DOHH2 (cell line): ENCODE data around the gene TXNL1.

Experiments
- H3F3A ChIP-seq: fragments of 200-600 bp; sonication (generic), shearing (Covaris generic); 2 replicates; pipeline ENCODE4 v1.6.0; 2016; ENCODE audit warnings: antibody characterized with exemption, mild to moderate bottlenecking; ENCODE audit not compliant: control insufficient read depth, insufficient read depth
- H3K27ac ChIP-seq: fragments of 200-600 bp; sonication (generic); 2 replicates; pipeline ENCODE4 v1.5.1; 2014; ENCODE audit warnings: low read depth, mild to moderate bottlenecking, low read length, moderate library complexity
- H3K27me3 ChIP-seq: fragments of 200-600 bp; sonication (generic); 2 replicates; pipeline ENCODE4 v1.6.1; 2014; ENCODE audit warnings: mild to moderate bottlenecking, low read length, mixed read lengths; ENCODE audit not compliant: control insufficient read depth
- H3K36me3 ChIP-seq: fragments of 200-600 bp; sonication (generic); 2 replicates; pipeline ENCODE4 v1.6.1; 2014; ENCODE audit warnings: mild to moderate bottlenecking, low read length, moderate library complexity, mixed read lengths; ENCODE audit not compliant: control insufficient read depth
- H3K4me1 ChIP-seq: fragments of 200-600 bp; sonication (generic); 2 replicates; pipeline ENCODE4 v1.6.1; 2014; ENCODE audit warnings: mild to moderate bottlenecking, low read length, mixed read lengths; ENCODE audit not compliant: control insufficient read depth
- H3K4me2 ChIP-seq: fragments of 200-600 bp; sonication (generic); 2 replicates; pipeline ENCODE4 v1.6.0; 2014; ENCODE audit warnings: mild to moderate bottlenecking, low read length, moderate library complexity
- H3K4me3 ChIP-seq: fragments of 200-600 bp; sonication (generic); 2 replicates; pipeline ENCODE4 v1.5.1; 2014; ENCODE audit warnings: mild to moderate bottlenecking, low read length, mixed read lengths
- H3K79me2 ChIP-seq: fragments of 200-600 bp; sonication (generic); 2 replicates; pipeline ENCODE4 v1.6.1; 2014; ENCODE audit warnings: mild to moderate bottlenecking, low read length, mixed read lengths; ENCODE audit not compliant: control insufficient read depth
- H3K9me2 ChIP-seq: fragments of 200-600 bp; sonication (generic); replicated peaks from 2 replicates; pipeline ENCODE4 v1.6.1; 2014; ENCODE audit warnings: mild to moderate bottlenecking, low read length, mixed read lengths; ENCODE audit not compliant: control insufficient read depth
- H3K9me3 ChIP-seq: fragments of 200-600 bp; sonication (generic); 2 replicates; pipeline ENCODE4 v1.6.1; 2014; ENCODE audit warnings: antibody characterized with exemption, low read length, mixed read lengths; ENCODE audit not compliant: control insufficient read depth, insufficient read depth
- H4K20me1 ChIP-seq: fragments of 200-600 bp; sonication (generic); 2 replicates; pipeline ENCODE4 v1.6.0; 2014; ENCODE audit warnings: low read depth, mild to moderate bottlenecking, antibody characterized with exemption, low read length, moderate library complexity; ENCODE audit not compliant: control insufficient read depth, insufficient read depth
- EZH2phosphoT487 ChIP-seq: fragments of 200-600 bp; sonication (generic); IDR thresholded peaks from 2 replicates; pipeline ENCODE4 v1.6.1; 2017; ENCODE audit warnings: borderline replicate concordance, mild to moderate bottlenecking, antibody characterized with exemption, low read length, moderate library complexity, mixed read lengths
- TF ChIP-seq, protein P1 (sequence below): fragments of 200-600 bp; sonication (generic); IDR thresholded peaks from one replicate; pipeline ENCODE4 v1.5.1; 2014; ENCODE audit warnings: antibody characterized with exemption, mild to moderate bottlenecking, low read depth, low read length; ENCODE audit not compliant: poor library complexity, severe bottlenecking

Gene TXNL1

DNA sequence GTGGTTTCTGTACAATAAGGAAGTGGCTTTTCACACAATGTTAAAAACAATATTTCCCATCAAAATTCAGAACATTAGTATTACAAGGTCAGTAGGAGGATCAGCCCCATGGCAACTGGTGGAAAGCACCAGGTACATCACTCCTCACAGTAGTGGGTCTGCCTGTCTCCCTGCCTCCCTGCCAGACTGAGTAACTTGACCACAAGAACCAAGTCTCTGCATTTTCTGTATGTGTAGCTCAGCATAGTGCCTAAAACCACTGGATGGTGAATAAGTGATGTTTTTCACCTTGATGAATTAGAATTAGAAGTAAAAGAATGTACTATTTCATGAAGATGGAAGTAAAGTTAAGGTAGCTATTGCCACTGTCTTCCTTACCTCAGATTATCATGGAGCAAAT is 8.7 kb upstream of the TXNL1 start:
- Histone ChIP-seq H4K20me1 (no peaks in the 10 kb centered on the region), H3K4me2 (no peak overlapping the region), H3K4me3 (no peak overlapping the region), H3K36me3 (peaks cover 4% of the 10 kb centered on the region; the same call in 1 of the 2 replicates), H3K9me3 (no peaks in the 10 kb centered on the region), H3K27me3 (no peaks in the 10 kb centered on the region), H3K27ac (no peak overlapping the region), H3K79me2 (peaks cover 8% of the 10 kb centered on the region), H3K4me1 (peaks cover 18% of the 10 kb centered on the region), H3F3A (no peaks in the 10 kb centered on the region), H3K9me2 (no peaks in the 10 kb centered on the region)
- TF ChIP-seq, protein P1, sequence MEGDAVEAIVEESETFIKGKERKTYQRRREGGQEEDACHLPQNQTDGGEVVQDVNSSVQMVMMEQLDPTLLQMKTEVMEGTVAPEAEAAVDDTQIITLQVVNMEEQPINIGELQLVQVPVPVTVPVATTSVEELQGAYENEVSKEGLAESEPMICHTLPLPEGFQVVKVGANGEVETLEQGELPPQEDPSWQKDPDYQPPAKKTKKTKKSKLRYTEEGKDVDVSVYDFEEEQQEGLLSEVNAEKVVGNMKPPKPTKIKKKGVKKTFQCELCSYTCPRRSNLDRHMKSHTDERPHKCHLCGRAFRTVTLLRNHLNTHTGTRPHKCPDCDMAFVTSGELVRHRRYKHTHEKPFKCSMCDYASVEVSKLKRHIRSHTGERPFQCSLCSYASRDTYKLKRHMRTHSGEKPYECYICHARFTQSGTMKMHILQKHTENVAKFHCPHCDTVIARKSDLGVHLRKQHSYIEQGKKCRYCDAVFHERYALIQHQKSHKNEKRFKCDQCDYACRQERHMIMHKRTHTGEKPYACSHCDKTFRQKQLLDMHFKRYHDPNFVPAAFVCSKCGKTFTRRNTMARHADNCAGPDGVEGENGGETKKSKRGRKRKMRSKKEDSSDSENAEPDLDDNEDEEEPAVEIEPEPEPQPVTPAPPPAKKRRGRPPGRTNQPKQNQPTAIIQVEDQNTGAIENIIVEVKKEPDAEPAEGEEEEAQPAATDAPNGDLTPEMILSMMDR = no peak
- no peak for TF ChIP-seq EZH2phosphoT487

GRCh38 chr18:56645415-56646016 is 7.1 kb upstream of the TXNL1 start:
- TF ChIP-seq, protein P1 = peak; percentile 55
- TF ChIP-seq EZH2phosphoT487 = no peak
- no peaks in the 10 kb centered on the region for H3K79me2 ChIP-seq
- peak overlapping the region; percentile 37 for H3K4me3 ChIP-seq
- H3K36me3 ChIP-seq = no peaks in the 10 kb centered on the region
- H3K27ac ChIP-seq = no peak overlapping the region
- H3K9me2 ChIP-seq = no peaks in the 10 kb centered on the region
- no peaks in the 10 kb centered on the region for H3K27me3 ChIP-seq
- no peaks in the 10 kb centered on the region for H3K9me3 ChIP-seq
- H3K4me1 ChIP-seq = peaks cover 10% of the 10 kb centered on the region
- no peaks in the 10 kb centered on the region for H3F3A ChIP-seq
- no peaks in the 10 kb centered on the region for H4K20me1 ChIP-seq
- peak overlapping the region; percentile 48; the same call in 1 of the 2 replicates for H3K4me2 ChIP-seq

- Histone ChIP-seq H3K4me1 (peaks cover 11% of the 10 kb centered on the region), H3K9me2 (no peaks in the 10 kb centered on the region), H3K79me2 (peaks cover 3% of the 10 kb centered on the region), H3K4me3 (no peak overlapping the region), H4K20me1 (no peaks in the 10 kb centered on the region), H3F3A (peaks cover 3% of the 10 kb centered on the region; the same call in 1 of the 2 replicates), H3K27ac (no peak overlapping the region), H3K4me2 (no peak overlapping the region), H3K27me3 (no peaks in the 10 kb centered on the region), H3K9me3 (no peaks in the 10 kb centered on the region), H3K36me3 (no peaks in the 10 kb centered on the region; the same call in 1 of the 2 replicates)
- TF ChIP-seq EZH2phosphoT487 = no peak
- TF ChIP-seq, protein P1 = no peak
These were observed 5.0 kb upstream of the TXNL1 start for GRCh38 chr18:56643381-56643780.
